LNCAP (cell line): ENCODE results near the gene RAD51AP2.

Experiments used
- CTCF ChIP-seq: fragments of 450-650 bp; IDR thresholded peaks from 2 replicates; pipeline ENCODE4 v1.5.1; 2017; ENCODE audit warnings: mild to moderate bottlenecking

RAD51AP2 gene

GRCh38 chr2:17547237-17547636 lies 29.0 kb upstream of the RAD51AP2 start:
- no peak for TF ChIP-seq CTCF

- no peak for TF ChIP-seq CTCF
Observed at GRCh38 chr2:17545680-17546613, 27.7 kb upstream of the RAD51AP2 start.

GRCh38 chr2:17544256-17544655 lies 26.0 kb upstream of the RAD51AP2 start:
- no peak for TF ChIP-seq CTCF

GRCh38 chr2:17543848-17544247 lies 25.6 kb upstream of the RAD51AP2 start:
- TF ChIP-seq CTCF = no peak

- no peak for TF ChIP-seq CTCF
Observed at GRCh38 chr2:17543131-17543660, 25.0 kb upstream of the RAD51AP2 start.

GRCh38 chr2:17542471-17542870 lies 24.2 kb upstream of the RAD51AP2 start:
- no peak for TF ChIP-seq CTCF

GRCh38 chr2:17541531-17541950 lies 23.3 kb upstream of the RAD51AP2 start:
- no peak for TF ChIP-seq CTCF
